Measurements from ENCODE around the gene DLG3. TPM values are rescaled to one million over a fixed set of nuclear protein-coding genes. Genes with fewer than 3 reads are reported as not detected.

Gene DLG3
- total RNA-seq, 3 donors from 2014 or later, result 3.7 to 30.3 (median 21.0) TPM

GRCh38 chrX:70476934-70477733, 32.5 kb downstream of the DLG3 start:
- no peak for TF ChIP-seq POLR2AphosphoS5 (IDR thresholded peaks at IDR 0.05)
- TF ChIP-seq CTCF (IDR thresholded peaks at IDR 0.05), result no peak
- no peak for TF ChIP-seq POLR2A (IDR thresholded peaks at IDR 0.05)
- DNase-seq (ENCODE audit: low spot score in 2 of 2), result peak in 1 of 2 donors; percentile 38
- Histone ChIP-seq H3K36me3 (no peaks in the 10 kb centered on the region), H3K4me3 (no peak overlapping the region), H3K4me1 (peaks cover 0 to 4% of the 10 kb centered on the region in 2 donors), H3K9me3 (no peaks in the 10 kb centered on the region), H3K27me3 (peaks cover 0 to 44% of the 10 kb centered on the region in 2 donors), H3K27ac (peak overlapping the region; percentile 71 to 74)
- intact Hi-C loops (cut with DNase I; ENCODE audit: low total_unique reads), result no loop called here

GRCh38 chrX:70477734-70478075, 33.1 kb downstream of the DLG3 start:
- intact Hi-C loops (cut with DNase I; ENCODE audit: low total_unique reads), result no loop called here
- peaks cover 0 to 4% of the 10 kb centered on the region in 2 donors for H3K4me1 ChIP-seq
- H3K36me3 ChIP-seq, result no peaks in the 10 kb centered on the region
- DNase-seq (ENCODE audit: low spot score in 2 of 2), result no peak
- no peaks in the 10 kb centered on the region for H3K9me3 ChIP-seq
- H3K4me3 ChIP-seq, result no peak overlapping the region
- TF ChIP-seq POLR2AphosphoS5 (IDR thresholded peaks at IDR 0.05), result no peak
- H3K27ac ChIP-seq, result peak overlapping the region; percentile 71 to 74
- peaks cover 0 to 45% of the 10 kb centered on the region in 2 donors for H3K27me3 ChIP-seq

- H3K9me3 ChIP-seq, result no peaks in the 10 kb centered on the region
- H3K27me3 ChIP-seq, result peaks cover 0 to 45% of the 10 kb centered on the region in 2 donors
- TF ChIP-seq POLR2A (IDR thresholded peaks at IDR 0.05), result no peak
- no peak for TF ChIP-seq CTCF (IDR thresholded peaks at IDR 0.05)
- TF ChIP-seq POLR2AphosphoS5 (IDR thresholded peaks at IDR 0.05), result no peak
- peaks cover 0 to 4% of the 10 kb centered on the region in 2 donors for H3K4me1 ChIP-seq
- H3K36me3 ChIP-seq, result no peaks in the 10 kb centered on the region
- DNase-seq (ENCODE audit: low spot score in 2 of 2), result no peak
- intact Hi-C loops (cut with DNase I; ENCODE audit: low total_unique reads), result no loop called here
- no peak overlapping the region for H3K4me3 ChIP-seq
- peak overlapping the region; percentile 67 to 74 for H3K27ac ChIP-seq
These were observed 34.1 kb downstream of the DLG3 start for GRCh38 chrX:70478526-70479245.

- Histone ChIP-seq H3K36me3 (no peaks in the 10 kb centered on the region), H3K4me1 (peaks cover 0 to 4% of the 10 kb centered on the region in 2 donors), H3K27me3 (peaks cover 0 to 45% of the 10 kb centered on the region in 2 donors), H3K4me3 (no peak overlapping the region), H3K27ac (peak overlapping the region; percentile 67 to 74), H3K9me3 (no peaks in the 10 kb centered on the region)
- TF ChIP-seq CTCF (IDR thresholded peaks at IDR 0.05) (no peak), POLR2AphosphoS5 (IDR thresholded peaks at IDR 0.05) (no peak), POLR2A (IDR thresholded peaks at IDR 0.05) (no peak)
- intact Hi-C loops (cut with DNase I; ENCODE audit: low total_unique reads), result no loop called here
- DNase-seq (ENCODE audit: low spot score in 2 of 2), result no peak
These were observed 34.7 kb downstream of the DLG3 start for GRCh38 chrX:70479247-70479921.

- peak in 1 of 2 donors; percentile 20 for DNase-seq (ENCODE audit: low spot score in 2 of 2)
- peaks cover 0 to 48% of the 10 kb centered on the region in 2 donors for H3K27me3 ChIP-seq
- H3K9me3 ChIP-seq, result no peaks in the 10 kb centered on the region
- no peak for TF ChIP-seq POLR2A (IDR thresholded peaks at IDR 0.05)
- TF ChIP-seq CTCF (IDR thresholded peaks at IDR 0.05), result no peak
- no peak for TF ChIP-seq POLR2AphosphoS5 (IDR thresholded peaks at IDR 0.05)
- H3K27ac ChIP-seq, result peak overlapping the region; percentile 67 to 74
- H3K4me1 ChIP-seq, result peaks cover 0 to 4% of the 10 kb centered on the region in 2 donors
- intact Hi-C loops (cut with DNase I; ENCODE audit: low total_unique reads), result no loop called here
- no peaks in the 10 kb centered on the region for H3K36me3 ChIP-seq
- H3K4me3 ChIP-seq, result no peak overlapping the region
These were observed 35.5 kb downstream of the DLG3 start for GRCh38 chrX:70479922-70480659.
